Measurements from ENCODE around the gene TRIM72. TPM values are rescaled to one million over a fixed set of nuclear protein-coding genes. Genes with fewer than 3 reads are reported as not detected.

Gene TRIM72
- total RNA-seq, 1 donor from 2014 or later: 0.17 TPM

GRCh38 chr16:31189412-31189778 lies 24.5 kb upstream of the TRIM72 start:
- Histone ChIP-seq H3K9me3 (no peaks in the 10 kb centered on the region), H3K4me1 (no peaks in the 10 kb centered on the region), H3K36me3 (peaks cover 99% of the 10 kb centered on the region), H3K27me3 (no peaks in the 10 kb centered on the region), H3K27ac (no peak overlapping the region), H3K4me3 (no peak overlapping the region)
- ATAC-seq: no peak
- no peak for TF ChIP-seq CTCF (IDR thresholded peaks at IDR 0.05)
- DNase-seq: no peak
- intact Hi-C loops (cut with DNase I): no loop called here

DNA sequence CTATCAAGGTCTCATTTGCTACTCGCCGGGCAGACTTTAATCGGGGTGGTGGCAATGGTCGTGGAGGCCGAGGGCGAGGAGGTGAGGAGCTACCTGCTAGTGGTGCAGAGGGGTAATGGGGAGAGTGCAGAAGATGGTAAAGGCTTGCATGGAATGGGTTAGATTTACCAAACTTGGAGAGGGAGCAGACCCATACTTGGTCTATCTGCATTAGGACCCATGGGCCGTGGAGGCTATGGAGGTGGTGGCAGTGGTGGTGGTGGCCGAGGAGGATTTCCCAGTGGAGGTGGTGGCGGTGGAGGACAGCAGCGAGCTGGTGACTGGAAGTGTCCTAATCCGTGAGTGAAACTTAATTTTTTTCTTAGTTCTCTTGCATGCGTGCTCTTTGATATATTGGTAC lies 23.9 kb upstream of the TRIM72 start:
- no peak for ATAC-seq
- no peak overlapping the region for H3K27ac ChIP-seq
- TF ChIP-seq CTCF (IDR thresholded peaks at IDR 0.05): no peak
- H3K4me1 ChIP-seq: no peaks in the 10 kb centered on the region
- H3K4me3 ChIP-seq: no peak overlapping the region
- no peaks in the 10 kb centered on the region for H3K27me3 ChIP-seq
- no peaks in the 10 kb centered on the region for H3K9me3 ChIP-seq
- no peak for DNase-seq
- H3K36me3 ChIP-seq: peaks cover 99% of the 10 kb centered on the region
- intact Hi-C loops (cut with DNase I): no loop called here

DNA sequence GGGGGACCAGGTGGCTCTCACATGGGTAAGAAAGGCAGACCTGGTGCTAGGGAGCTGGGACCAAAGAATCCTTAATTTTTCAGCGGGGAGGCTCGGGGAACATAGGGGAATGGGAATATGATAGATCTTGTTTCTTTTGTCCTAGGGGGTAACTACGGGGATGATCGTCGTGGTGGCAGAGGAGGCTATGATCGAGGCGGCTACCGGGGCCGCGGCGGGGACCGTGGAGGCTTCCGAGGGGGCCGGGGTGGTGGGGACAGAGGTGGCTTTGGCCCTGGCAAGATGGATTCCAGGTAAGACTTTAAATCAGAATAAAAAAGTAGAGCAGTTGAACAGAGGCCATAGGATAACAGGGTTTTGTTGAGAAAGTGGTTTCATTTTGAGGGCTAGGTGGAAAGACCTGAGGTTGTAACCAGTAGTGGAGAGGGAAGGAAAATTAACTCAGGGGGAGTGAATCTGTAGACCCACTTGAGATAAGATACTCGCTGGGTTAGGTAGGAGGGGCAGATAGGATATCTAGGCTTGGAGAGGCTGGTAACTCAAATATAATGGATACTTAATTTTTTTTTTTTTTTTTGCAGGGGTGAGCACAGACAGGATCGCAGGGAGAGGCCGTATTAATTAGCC lies 23.0 kb upstream of the TRIM72 start:
- intact Hi-C loops (cut with DNase I): no loop called here
- DNase-seq (no peak), ATAC-seq (no peak)
- no peak overlapping the region for H3K4me3 ChIP-seq
- H3K27me3 ChIP-seq: no peaks in the 10 kb centered on the region
- H3K4me1 ChIP-seq: no peaks in the 10 kb centered on the region
- peaks cover 99% of the 10 kb centered on the region for H3K36me3 ChIP-seq
- H3K27ac ChIP-seq: no peak overlapping the region
- no peak for TF ChIP-seq CTCF (IDR thresholded peaks at IDR 0.05)
- no peaks in the 10 kb centered on the region for H3K9me3 ChIP-seq

DNA sequence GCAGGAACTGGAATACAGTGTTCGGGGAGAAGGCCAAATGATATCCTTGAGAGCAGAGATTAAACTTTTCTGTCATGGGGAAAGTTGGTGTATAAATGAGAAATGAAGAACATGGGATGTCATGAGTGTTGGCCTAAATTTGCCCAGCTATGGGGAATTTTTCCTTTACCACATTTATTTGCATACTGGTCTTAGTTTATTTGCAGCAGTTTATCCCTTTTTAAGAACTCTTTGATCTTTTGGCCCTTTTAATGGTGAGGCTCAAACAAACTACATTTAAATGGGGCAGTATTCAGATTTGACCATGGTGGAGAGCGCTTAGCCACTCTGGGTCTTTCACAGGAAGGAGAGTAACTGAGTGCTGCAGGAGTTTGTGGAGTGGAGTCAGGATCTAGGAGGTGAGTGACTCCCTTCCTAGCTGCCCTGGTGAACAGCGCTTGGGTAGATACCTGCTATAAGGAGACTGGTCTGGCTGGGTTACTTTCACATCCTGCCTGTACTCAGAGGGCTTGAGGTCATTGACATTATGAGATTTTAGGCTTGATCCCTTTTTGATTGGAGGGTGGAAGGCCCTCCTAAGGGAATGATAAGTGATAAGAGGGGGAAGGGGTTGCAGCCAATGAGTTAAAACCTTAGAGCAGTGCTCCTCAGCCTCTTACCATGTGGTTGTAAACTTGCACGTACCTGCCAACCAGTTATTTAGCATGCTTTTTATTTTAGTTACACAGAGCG lies 22.1 kb upstream of the TRIM72 start:
- H3K4me1 ChIP-seq: no peaks in the 10 kb centered on the region
- H3K9me3 ChIP-seq: no peaks in the 10 kb centered on the region
- DNase-seq: no peak
- H3K27ac ChIP-seq: no peak overlapping the region
- no peaks in the 10 kb centered on the region for H3K27me3 ChIP-seq
- peaks cover 99% of the 10 kb centered on the region for H3K36me3 ChIP-seq
- intact Hi-C loops (cut with DNase I): no loop called here
- no peak for TF ChIP-seq CTCF (IDR thresholded peaks at IDR 0.05)
- H3K4me3 ChIP-seq: no peak overlapping the region
- ATAC-seq: no peak

DNA sequence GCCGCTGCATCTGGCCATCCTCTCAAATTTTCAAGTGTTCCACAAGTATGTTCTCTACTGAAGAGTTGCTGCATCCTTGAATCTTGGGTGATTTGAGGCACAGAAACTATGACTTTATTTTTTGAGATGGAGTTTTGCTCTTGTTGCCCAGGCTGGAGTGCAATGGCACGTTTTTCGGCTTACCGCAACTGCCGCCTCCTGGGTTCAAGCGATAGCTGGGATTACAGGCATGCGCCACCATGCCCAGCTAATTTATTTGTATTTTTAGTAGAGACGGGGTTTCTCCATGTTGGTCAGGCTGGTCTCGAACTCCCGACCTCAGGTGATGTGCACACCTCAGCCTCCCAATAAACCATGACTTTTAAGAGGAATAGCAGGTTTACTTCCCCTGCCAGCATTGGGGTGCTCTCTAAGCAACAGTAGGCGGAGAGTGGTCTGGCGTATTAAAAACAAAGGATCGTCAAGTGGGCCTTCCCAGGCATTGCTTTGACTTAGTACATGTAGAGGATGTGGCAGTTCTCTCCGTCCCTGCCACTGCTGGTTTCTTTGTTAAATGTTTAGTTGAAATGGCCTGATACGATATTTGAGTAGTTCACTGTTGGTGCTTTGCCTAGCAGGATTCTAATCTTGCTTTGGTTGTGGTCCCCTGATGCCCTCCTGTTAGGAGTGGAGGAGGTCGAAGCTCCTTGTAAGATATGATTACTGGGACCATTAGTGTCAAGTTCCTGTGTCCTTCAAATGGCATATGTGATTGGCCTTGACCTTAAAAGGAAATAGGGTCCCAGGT lies 20.9 kb upstream of the TRIM72 start:
- no peak overlapping the region for H3K4me3 ChIP-seq
- no peak for ATAC-seq
- no peak overlapping the region for H3K27ac ChIP-seq
- H3K9me3 ChIP-seq: no peaks in the 10 kb centered on the region
- H3K4me1 ChIP-seq: no peaks in the 10 kb centered on the region
- DNase-seq: no peak
- no peak for TF ChIP-seq CTCF (IDR thresholded peaks at IDR 0.05)
- intact Hi-C loops (cut with DNase I): no loop called here
- no peaks in the 10 kb centered on the region for H3K27me3 ChIP-seq
- peaks cover 96% of the 10 kb centered on the region for H3K36me3 ChIP-seq
